ENCODE data around the gene MYL11.
"Not testable (repeated sequence)": the region's sequence is repeated elsewhere in the genome, so short reads cannot be mapped to it uniquely, and the experiment has no call there.

The MYL11 gene

GRCh38 chr16:30374538-30374937 is at the start of gene MYL11:
Gene MYL11, plus strand, starts transcription at chr16:30374802. Its CDS starts 56 bp downstream, at chr16:30374858.
- no peak for DNase-seq

- peak; percentile 45 for DNase-seq
These were observed 40.1 kb upstream of the MYL11 start for GRCh38 chr16:30334473-30334989.

- peak; percentile 65 for DNase-seq
These were observed 39.5 kb upstream of the MYL11 start for GRCh38 chr16:30335028-30335597.

- no peak for DNase-seq
These were observed 38.8 kb upstream of the MYL11 start for GRCh38 chr16:30335598-30336474.

- DNase-seq, result not testable (repeated sequence)
These were observed 36.6 kb upstream of the MYL11 start for GRCh38 chr16:30337964-30338357.

GRCh38 chr16:30338715-30339114 is 35.9 kb upstream of the MYL11 start:
- not testable (repeated sequence) for DNase-seq

- DNase-seq, result no peak
These were observed 34.0 kb upstream of the MYL11 start for GRCh38 chr16:30340621-30341020.

- peak; percentile 19 for DNase-seq
These were observed 32.6 kb upstream of the MYL11 start for GRCh38 chr16:30341971-30342370.

- DNase-seq, result no peak
These were observed 31.7 kb upstream of the MYL11 start for GRCh38 chr16:30342751-30343490.

- DNase-seq, result not testable (repeated sequence)
These were observed 31.1 kb upstream of the MYL11 start for GRCh38 chr16:30343491-30343820.

GRCh38 chr16:30346286-30346685 is 28.3 kb upstream of the MYL11 start:
- DNase-seq, result no peak

- DNase-seq, result no peak
These were observed 26.5 kb upstream of the MYL11 start for GRCh38 chr16:30348113-30348512.

- no peak for DNase-seq
These were observed 25.7 kb upstream of the MYL11 start for GRCh38 chr16:30348929-30349328.

GRCh38 chr16:30349675-30350074 is 24.9 kb upstream of the MYL11 start:
- DNase-seq, result no peak

GRCh38 chr16:30350134-30350871 is 24.3 kb upstream of the MYL11 start:
- DNase-seq, result no peak

GRCh38 chr16:30351001-30351441 is 23.6 kb upstream of the MYL11 start:
- no peak for DNase-seq

- no peak for DNase-seq
These were observed 22.8 kb upstream of the MYL11 start for GRCh38 chr16:30351586-30352419.

- DNase-seq, result no peak
These were observed 21.9 kb upstream of the MYL11 start for GRCh38 chr16:30352488-30353401.

GRCh38 chr16:30353438-30354129 is 21.0 kb upstream of the MYL11 start:
- DNase-seq, result no peak

Measured in NCI-H2171 treated with DMSO at 0.1 percent for 48 hours (cell line).